Epithelial cell of prostate (primary cell): ENCODE data around the gene GRIP1.

Source experiments
- DNase-seq: peaks from one replicate; pipeline ENCODE4 v3.0.0-alpha.2; 2011; ENCODE audit warnings: low read depth, low spot score
- H3K27ac ChIP-seq: fragments of 450-650 bp; 2 replicates; pipeline ENCODE4 v1.5.1; 2017; ENCODE audit warnings: mild to moderate bottlenecking

Gene GRIP1

GRCh38 chr12:66694666-66695613 is 16.1 kb upstream of the GRIP1 start:
- DNase-seq = no peak
- no peak overlapping the region for H3K27ac ChIP-seq

DNA sequence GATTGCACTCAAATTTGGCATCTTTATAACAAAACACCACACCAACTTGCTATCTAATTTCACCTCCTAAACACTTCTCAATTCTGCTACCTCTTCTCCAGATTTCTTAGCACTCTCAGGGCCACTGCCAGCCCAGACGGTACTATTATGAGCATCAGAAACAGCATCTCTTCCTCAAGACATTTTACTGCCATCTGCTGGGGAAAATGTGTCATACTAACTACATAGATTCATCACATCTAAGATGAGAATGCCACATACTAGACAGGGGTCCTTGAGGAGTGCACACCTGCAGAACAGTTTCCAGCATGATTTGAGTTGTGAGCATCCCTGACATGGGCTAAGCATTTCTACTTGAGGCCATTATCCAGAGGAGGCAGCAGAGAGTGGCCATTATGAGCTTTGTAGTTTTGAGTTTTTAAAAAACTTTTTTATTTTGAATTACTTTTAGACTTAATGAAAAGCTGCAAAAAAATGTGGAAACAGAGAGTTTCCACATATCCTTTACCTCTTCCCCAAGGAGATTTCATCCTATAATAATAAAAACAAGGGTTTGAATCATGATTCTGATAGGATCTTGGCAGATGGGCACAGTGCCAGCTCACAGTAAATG is 15.1 kb upstream of the GRIP1 start:
- H3K27ac ChIP-seq = no peak overlapping the region
- peak; percentile 16 for DNase-seq

GRCh38 chr12:66692986-66693385 is 14.1 kb upstream of the GRIP1 start:
- DNase-seq = no peak
- no peak overlapping the region for H3K27ac ChIP-seq

GRCh38 chr12:66692170-66692569 is 13.3 kb upstream of the GRIP1 start:
- no peak for DNase-seq
- no peak overlapping the region for H3K27ac ChIP-seq

DNA sequence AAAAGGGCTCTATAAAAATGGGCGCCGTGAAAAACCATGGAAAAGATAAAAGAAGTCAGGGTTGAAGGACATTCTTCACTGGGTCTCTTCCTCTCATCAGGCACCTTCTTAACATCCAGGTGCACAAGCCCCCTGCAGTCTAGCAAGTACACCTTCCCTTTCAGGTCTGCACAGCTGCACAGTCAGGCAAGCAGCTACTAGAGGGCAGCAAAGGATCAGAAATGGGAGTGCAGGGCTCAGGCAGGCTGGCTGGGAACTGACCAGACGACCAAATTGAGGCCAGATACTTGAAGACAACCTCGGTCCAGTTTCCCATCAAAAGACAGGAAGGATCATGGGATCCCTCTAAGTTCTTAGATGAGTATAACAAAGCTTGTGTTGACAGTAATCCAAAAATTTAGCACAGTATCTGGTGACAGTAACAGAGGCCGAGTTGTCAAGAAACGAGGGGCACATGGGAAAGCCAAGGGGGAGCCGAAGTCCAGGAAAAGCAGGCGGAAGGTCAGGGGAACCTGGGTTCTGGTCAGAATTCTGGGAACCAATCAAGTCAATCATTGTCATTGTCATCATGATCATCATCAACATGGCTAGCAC is 10.1 kb upstream of the GRIP1 start:
- no peak for DNase-seq
- no peak overlapping the region for H3K27ac ChIP-seq

- no peak for DNase-seq
- H3K27ac ChIP-seq = no peak overlapping the region
Measured at GRCh38 chr12:66684222-66684621, 5.3 kb upstream of the GRIP1 start.

DNA sequence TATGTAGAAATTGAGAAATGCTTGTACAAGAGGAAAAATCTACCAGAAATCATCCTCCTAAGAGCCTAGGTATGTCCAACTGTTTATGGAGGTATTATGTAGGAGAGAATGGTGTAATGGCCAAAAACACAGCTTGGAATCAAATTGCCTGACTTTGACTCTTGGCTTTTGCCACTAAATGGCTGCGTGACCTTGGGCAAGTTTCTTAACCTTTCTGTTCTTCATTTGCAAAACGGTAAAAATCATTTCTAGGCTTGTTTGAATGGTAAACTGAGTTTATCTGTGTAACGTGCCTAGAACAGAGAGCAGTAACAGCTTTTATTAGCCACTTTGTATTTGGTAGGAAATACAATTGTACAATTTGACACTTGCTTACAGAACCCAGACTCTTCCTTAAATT is 4.9 kb upstream of the GRIP1 start:
- no peak for DNase-seq
- no peak overlapping the region for H3K27ac ChIP-seq

- no peak for DNase-seq
Measured at GRCh38 chr12:66683073-66683472, 4.2 kb upstream of the GRIP1 start.

GRCh38 chr12:66679461-66680084 is 697 bp upstream of the GRIP1 start:
- no peak overlapping the region for H3K27ac ChIP-seq
- no peak for DNase-seq

More at GRCh38 chr12:66683073-66683472, 4.2 kb upstream of the GRIP1 start:
- H3K27ac ChIP-seq = no peak overlapping the region

DNA sequence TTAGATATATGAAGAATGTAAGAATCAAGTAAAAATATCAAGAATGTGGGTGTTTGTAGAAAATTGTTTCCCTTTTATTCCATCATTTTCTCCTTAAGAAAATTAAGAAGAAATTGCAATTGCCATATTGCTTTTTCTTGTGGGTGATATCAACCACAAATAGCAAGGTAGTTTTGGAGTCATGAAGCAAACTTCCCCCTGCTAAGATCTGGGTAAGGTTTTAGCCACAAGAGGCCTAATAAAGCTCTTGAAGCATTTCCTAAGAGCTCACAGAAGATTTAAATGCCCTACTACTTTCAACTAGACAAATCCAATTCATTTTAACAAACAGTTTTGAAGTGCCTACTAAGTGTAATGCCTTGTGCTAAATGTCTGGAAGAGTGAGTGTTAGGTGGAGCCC is 2.6 kb downstream of the GRIP1 start:
- DNase-seq = no peak
- H3K27ac ChIP-seq = no peak overlapping the region

DNA sequence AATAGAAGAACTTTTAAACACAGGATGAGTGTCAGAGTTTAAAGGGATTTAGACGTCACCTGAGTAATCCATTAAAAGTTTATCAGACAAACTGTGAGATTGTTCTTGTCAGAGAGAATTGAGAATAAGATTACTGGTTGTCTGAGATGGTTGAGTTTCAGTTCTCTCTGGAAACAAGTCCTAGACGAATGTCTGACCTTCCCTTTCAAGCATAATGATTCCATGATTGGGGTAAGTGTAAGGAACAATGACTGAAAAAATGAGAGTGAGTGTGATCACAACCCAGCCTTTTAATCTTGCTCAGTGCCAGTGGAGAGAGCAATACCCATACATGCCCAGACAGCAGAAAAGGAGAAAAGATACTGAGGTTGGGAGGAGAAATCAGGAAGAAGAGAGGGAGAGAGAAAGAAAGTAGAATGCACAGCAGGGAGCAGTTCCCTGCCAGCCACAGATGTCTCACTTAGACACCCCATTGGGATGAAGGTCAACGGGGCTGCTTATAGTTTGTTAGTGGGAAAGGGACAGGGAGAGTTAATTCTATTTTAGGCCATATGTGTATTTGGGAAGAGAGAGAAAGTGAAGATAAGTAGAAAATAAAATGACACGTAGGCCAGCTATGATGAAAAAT is 4.3 kb downstream of the GRIP1 start:
- no peak for DNase-seq
- H3K27ac ChIP-seq = no peak overlapping the region

- DNase-seq = no peak
- no peak overlapping the region for H3K27ac ChIP-seq
Measured at GRCh38 chr12:66669541-66669940, 9.3 kb downstream of the GRIP1 start.

GRCh38 chr12:66668311-66668710 is 10.6 kb downstream of the GRIP1 start:
- H3K27ac ChIP-seq = no peak overlapping the region
- DNase-seq = no peak

- H3K27ac ChIP-seq = no peak overlapping the region
- no peak for DNase-seq
Measured at GRCh38 chr12:66667906-66668305, 11.0 kb downstream of the GRIP1 start.

DNA sequence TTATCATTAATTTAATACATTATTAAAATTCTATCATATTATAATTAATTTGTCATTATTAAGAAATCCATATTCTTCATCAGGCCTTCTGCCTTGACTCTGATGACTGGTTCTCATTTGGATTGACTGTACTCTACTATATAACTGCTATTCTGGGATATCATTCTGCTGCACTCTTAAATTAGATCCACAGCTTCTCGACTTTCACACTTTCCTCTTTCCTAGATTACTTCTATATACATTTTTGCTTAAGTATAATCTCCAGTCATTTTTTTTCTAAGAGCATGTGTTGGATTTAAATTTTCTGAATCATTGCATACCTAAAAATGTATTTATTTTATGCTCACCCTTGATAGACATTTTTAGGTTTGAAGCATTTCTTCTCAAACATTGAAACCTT is 12.4 kb downstream of the GRIP1 start:
- H3K27ac ChIP-seq = no peak overlapping the region
- no peak for DNase-seq

GRCh38 chr12:66665435-66665985 is 13.4 kb downstream of the GRIP1 start:
- H3K27ac ChIP-seq = no peak overlapping the region
- no peak for DNase-seq

- H3K27ac ChIP-seq = no peak overlapping the region
- no peak for DNase-seq
Measured at GRCh38 chr12:66664076-66664475, 14.8 kb downstream of the GRIP1 start.

DNA sequence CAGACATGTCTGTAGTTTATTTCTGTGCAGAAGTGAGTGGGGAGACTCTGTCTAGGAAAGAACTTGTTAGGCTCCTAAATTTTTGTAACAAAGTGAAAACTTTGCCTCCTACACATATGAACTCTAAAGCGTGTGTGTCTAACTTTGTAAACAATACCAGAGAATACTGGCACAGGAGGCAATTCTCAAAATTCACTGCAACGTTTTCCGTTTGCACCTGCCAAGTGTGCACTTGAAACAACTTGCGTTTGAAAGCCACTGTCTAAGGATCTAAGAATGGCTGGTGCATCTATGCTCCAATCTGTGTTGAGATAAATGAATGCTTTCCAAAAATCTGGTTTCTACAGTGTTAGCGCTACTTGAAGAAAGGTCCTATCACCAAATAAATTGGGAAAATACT is 15.3 kb downstream of the GRIP1 start:
- H3K27ac ChIP-seq = no peak overlapping the region
- DNase-seq = no peak

GRCh38 chr12:66662729-66663128 is 16.1 kb downstream of the GRIP1 start:
- peak overlapping the region; percentile 50 for H3K27ac ChIP-seq
- peak; percentile 50 for DNase-seq

DNA sequence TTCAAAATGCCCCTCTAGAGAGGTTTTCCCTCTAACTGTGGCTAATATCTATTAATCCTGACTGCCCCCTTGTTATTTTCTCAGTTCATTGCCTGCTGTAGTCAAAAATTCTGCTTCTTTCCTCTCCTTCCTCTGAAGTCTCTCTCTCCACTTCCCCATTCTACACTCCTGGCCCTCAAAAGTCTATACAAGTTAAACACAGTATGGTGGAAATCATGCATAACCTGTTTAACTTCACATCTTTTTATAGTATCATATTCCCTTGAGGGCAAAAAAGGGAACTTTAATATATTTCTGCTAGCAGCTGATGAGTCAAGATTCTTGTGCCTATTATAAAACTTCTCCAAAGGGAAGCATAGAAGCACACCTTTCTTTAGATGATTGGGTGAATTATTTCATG is 16.7 kb downstream of the GRIP1 start:
- H3K27ac ChIP-seq = peak overlapping the region; percentile 50
- DNase-seq = peak; percentile 26
